22Rv1 (cell line): ENCODE measurements around the gene ANGPTL4.
"Not testable (repeated sequence)": the region's sequence is repeated elsewhere in the genome, so short reads cannot be mapped to it uniquely, and the experiment has no call there.

ENCODE experiments used
- H3K27ac ChIP-seq: fragments of 450-650 bp; 2 replicates; pipeline ENCODE4 v1.5.1; 2017
- ZFX ChIP-seq: fragments of 450-650 bp; IDR thresholded peaks from 2 replicates; pipeline ENCODE4 v1.6.1; 2017; ENCODE audit warnings: antibody characterized with exemption, borderline replicate concordance
- TF ChIP-seq, protein P1 (sequence below): fragments of 450-650 bp; IDR thresholded peaks from 2 replicates; pipeline ENCODE4 v1.5.1; 2017; ENCODE audit warnings: mild to moderate bottlenecking

Gene ANGPTL4

DNA sequence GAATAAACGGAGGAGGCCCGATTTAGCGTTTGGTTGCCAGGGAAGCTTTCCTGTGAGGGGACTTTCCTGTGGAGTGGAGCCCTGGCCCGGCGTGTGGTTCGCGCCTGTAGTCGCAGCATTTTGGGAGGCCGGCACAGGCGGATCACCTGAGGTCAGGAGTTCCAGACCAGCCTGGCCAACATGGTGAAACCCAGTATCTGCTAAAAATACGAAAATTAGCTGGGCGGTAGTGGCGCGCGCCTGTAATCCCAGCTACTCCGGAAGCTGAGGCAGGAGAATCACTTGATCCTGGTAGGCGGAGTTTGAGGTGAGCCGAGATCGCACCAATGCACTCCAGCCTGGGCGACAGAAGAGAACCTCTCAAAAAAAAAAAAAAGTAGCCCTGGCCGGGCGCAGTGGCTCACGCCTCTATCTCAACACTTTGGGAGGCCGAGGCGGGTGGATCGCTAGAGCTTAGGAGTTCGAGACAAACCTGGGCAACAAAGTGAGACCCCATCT lies 27.8 kb upstream of the ANGPTL4 start:
- peak overlapping the region; percentile 90 for H3K27ac ChIP-seq
- TF ChIP-seq, protein P1, sequence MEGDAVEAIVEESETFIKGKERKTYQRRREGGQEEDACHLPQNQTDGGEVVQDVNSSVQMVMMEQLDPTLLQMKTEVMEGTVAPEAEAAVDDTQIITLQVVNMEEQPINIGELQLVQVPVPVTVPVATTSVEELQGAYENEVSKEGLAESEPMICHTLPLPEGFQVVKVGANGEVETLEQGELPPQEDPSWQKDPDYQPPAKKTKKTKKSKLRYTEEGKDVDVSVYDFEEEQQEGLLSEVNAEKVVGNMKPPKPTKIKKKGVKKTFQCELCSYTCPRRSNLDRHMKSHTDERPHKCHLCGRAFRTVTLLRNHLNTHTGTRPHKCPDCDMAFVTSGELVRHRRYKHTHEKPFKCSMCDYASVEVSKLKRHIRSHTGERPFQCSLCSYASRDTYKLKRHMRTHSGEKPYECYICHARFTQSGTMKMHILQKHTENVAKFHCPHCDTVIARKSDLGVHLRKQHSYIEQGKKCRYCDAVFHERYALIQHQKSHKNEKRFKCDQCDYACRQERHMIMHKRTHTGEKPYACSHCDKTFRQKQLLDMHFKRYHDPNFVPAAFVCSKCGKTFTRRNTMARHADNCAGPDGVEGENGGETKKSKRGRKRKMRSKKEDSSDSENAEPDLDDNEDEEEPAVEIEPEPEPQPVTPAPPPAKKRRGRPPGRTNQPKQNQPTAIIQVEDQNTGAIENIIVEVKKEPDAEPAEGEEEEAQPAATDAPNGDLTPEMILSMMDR, result no peak
- TF ChIP-seq ZFX, result no peak

DNA sequence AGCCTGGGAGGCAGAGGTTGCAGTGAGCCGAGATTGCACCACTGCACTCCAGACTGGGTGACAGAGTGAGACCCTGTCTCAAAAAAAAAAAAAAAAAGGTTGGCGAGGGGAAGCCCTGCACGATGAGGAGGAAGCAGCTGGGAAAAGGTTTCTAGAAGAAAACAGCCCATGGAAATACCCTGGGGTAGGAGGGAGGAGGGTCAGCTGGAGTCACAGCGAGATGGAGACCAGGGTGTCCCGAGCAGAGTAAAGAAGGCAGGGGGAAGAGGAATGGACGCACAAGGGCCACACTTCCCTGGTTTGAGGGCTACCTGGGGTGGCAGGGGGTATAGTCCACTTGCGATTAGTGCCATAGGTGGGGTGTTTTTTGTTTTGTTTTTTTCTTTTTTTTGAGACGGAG lies 27.3 kb upstream of the ANGPTL4 start:
- no peak for TF ChIP-seq ZFX
- TF ChIP-seq, protein P1, result no peak
- peak overlapping the region; percentile 90 for H3K27ac ChIP-seq

DNA sequence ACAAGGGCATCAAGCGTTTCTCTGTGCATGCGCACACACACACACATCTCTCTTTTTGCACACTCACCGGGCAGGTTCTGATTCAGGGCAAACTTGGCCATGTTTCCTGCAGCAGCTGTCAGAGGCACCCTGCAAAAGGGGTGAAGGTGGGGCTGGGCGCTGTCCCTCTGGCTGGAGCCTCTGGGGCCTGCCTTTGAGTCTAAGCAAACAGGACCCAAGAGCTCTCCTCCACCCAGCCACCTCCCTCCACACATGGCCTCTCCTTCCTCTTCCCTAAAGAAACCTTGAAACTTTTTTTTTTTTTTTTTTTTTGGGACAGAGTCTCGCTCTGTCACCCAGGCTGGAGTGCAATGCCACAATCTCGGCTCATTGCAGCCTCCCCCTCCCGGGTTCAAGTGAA lies 26.2 kb upstream of the ANGPTL4 start:
- no peak for TF ChIP-seq ZFX
- TF ChIP-seq, protein P1, result no peak

DNA sequence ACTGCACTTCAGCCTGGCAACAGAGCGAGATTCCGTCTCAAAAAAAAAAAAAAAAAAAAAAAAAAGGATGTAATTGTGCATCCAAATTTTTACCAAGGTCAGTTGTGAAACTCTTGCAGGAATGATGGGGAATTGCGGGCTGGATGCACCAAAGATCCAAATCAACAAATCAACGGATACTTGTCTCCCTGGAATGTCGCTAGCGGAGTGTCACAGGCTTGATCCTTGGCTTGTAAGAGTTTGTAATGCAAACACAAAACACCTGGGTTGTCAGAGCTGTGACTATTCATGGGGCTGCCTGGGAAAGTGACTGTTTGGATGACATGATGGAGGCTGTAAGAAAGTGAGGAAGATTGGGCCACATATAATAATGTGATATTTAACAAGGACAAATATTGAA lies 25.1 kb upstream of the ANGPTL4 start:
- H3K27ac ChIP-seq, result no peak overlapping the region
- no peak for TF ChIP-seq ZFX
- TF ChIP-seq, protein P1, result no peak

More for the DNA sequence above, 26.2 kb upstream of the ANGPTL4 start:
- no peak overlapping the region for H3K27ac ChIP-seq

DNA sequence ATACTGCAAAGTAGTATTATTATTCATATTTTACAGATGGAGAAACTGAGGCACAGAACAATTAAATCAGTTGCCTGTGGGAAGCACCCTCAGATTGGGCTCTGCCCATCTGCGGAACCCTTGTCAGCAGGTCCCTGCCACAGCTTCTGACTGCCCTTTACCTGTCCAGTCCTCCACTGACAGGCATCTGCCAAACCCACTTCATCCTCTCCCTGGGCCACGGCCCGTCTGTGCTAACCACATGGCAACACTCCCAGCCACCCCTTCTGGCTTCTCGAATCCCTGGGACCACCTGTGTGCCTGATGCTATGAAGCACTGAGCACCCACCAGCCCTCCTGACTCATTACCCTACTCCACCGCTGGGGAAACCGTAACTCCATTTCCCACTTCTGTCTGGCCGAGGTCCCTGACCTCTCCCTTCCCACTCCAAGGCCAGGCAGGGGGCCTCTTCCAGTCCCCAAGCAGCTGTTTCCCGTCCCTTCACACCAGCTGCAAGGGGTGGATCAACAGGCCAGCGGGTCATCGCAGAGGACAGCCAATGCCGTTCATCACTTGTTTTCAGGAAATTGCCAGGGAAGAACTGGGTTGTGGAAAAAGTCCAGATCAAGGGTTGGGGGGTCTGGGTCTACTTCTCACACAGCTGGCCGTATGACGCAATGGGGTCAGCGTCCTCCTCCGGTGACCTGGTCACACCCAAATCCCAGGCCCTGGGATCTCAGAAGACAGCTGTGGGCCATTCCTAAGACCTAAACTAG lies 23.4 kb upstream of the ANGPTL4 start:
- no peak for TF ChIP-seq ZFX
- no peak overlapping the region for H3K27ac ChIP-seq

DNA sequence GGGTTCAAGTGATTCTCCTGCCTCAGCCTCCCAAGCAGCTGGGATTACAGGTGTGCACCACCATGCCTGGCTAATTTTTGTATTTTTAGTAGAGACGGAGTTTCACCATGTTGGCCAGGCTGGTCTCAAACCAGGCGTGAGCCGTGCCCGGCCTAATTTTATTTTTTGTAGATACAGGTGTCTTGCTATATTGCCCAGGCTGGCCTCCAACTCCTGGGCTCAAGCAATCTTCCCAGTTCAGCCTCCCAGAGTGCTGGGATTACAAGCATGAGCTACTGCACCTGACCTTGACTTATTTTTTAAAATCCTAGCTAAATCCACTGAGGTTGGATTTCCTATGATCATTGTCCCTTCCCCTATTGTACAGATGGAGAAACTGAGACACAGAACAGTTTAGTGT lies 22.5 kb upstream of the ANGPTL4 start:
- not testable (repeated sequence) for H3K27ac ChIP-seq

DNA sequence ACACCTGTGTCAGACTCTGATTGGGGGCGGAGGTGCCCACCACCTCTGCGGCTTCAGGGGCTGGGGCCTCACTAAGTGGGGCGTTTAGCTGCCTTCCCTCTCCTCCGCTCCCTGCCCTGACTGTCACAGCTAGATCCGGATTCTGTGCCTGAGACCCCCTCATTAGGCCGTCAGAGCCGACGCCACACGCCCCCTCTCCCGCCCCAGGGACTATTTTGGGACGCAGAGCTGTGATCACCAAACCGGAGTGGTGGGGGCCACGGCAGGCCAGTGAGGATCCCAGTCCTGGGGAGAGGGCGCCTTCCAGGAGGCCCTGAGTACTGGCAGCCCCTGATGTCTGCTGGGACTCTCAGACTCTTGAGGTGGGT lies 21.7 kb upstream of the ANGPTL4 start:
- TF ChIP-seq, protein P1, result no peak
- no peak for TF ChIP-seq ZFX
- H3K27ac ChIP-seq, result no peak overlapping the region

DNA sequence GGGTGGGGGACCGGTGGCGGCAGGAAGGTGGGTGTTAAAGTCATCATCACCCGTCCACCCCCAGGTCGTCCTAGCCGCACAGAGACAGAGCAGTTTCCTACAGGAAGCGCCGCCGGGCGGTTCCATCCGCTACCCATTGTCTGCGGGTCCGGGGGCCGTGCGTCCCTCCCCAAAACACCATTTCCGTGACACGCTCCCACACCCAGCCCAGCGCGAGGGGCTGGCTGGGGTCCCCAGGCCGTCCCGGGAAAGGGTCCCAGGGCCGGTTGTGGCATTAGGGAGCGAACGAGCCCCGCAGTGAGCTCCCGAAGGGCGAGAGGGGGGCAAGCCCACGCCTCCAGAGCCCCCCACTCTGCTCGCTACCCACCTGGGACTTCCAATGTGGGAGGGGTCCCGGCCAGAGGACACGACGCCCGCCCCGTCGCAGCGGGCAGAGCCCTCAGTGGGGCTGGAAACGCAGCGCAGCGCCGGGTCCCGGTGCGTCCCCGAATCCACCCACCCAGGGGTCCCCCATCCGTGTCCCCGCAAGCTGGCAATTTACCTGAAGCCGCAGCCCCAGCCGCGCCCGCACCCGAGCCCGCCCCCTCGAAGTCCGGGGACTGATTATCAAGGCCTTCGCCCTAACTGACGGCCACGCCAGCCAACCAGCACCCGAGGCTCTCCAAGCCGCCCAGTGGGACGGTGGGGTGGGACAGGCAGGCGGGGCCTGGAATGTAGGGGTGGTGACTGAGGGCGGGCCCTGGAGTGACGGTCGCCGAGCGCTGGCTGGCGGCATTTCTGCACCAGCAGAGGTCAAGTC lies 21.1 kb upstream of the ANGPTL4 start, which contains the start of gene KANK3:
TSS of gene KANK3 (minus strand) at position 579 of the 799 bp plus-strand sequence. CDS start 5,434 bp downstream, outside the sequence.
- H3K27ac ChIP-seq, result 0 out of 2 replicates have a peak within 1 kb of the TSS, but pooled peaks have one; percentile 30
- TF ChIP-seq, protein P1, result no peak
- no peak for TF ChIP-seq ZFX
